Ovary (tissue), 9 donors: ENCODE results near the gene CCT7. TPM values are rescaled to one million over a fixed set of nuclear protein-coding genes. Genes with fewer than 3 reads are reported as not detected.

Experiments used
- DNase-seq, 5 donors: peaks; one replicate each; pipeline ENCODE4 v3.0.0-alpha.2; 2019 to 2020
- H3K27ac ChIP-seq, 2 donors: fragments of 200-600 bp; one replicate each; pipeline versions ENCODE4 v1.5.1 to v1.8.0; 2019 to 2022
- H3K27me3 ChIP-seq: fragments of 200-600 bp; one replicate; pipeline ENCODE4 v1.8.0; 2022
- H3K36me3 ChIP-seq: fragments of 200-600 bp; sonication (generic); one replicate; pipeline ENCODE4 v1.5.1; 2019
- H3K4me1 ChIP-seq: one replicate; pipeline ENCODE4 v1.8.1; 2013; ENCODE audit warnings: mild to moderate bottlenecking, moderate library complexity; ENCODE audit not compliant: insufficient read depth
- H3K4me3 ChIP-seq: fragments of 200-600 bp; sonication (generic); one replicate; pipeline ENCODE4 v1.5.1; 2017
- H3K9me3 ChIP-seq, 2 donors: fragments of 200-600 bp in 1 of 2; sonication (generic) in 1 of 2; one replicate each; pipeline versions ENCODE4 v1.5.1 to v1.8.1; 2013 to 2019; ENCODE audit warnings: mild to moderate bottlenecking in 1 of 2, moderate library complexity in 1 of 2
- EP300 ChIP-seq: sonication (generic); formaldehyde crosslinking; IDR thresholded peaks from one replicate; pipeline ENCODE4 v1.6.1; 2017; ENCODE audit warnings: antibody characterized with exemption
- POLR2A ChIP-seq: fragments of 450-650 bp; IDR thresholded peaks from one replicate; pipeline ENCODE4 v1.6.1; 2017; ENCODE audit warnings: antibody characterized with exemption, mild to moderate bottlenecking, moderate library complexity
- WGBS, 3 donors: extraction: QIAGEN DNeasy Blood & Tissue Kit in 1 of 3; methylation state at CpG; one replicate each; pipeline versions ENCODE4 v1.1.5 to v1.1.7; 2013 to 2017; 5-methylcytosine and 5-hydroxymethylcytosine counted together
- intact Hi-C, 4 donors: fragments of 100-400 bp; cut with DNase I; formaldehyde crosslinking; loops; one replicate each; pipeline versions ENCODE4 v1.11.0 to v1.15.1; 2022 to 2023
- polyA plus RNA-seq, 2 donors: library from polyadenylated mRNA; stranded (reverse); fragments of 200-250 nt in 1 of 2; fragments of 350-450 nt in 1 of 2; fragmentation: Illumina TruSeq in 1 of 2; extraction: RNeasy Lipid Tissue Mini Kit (QIAGEN cat#74804) in 1 of 2; gene quantifications; one replicate each; pipeline ENCODE4 v1.2.3, GENCODE V29; 2013 to 2014
- total RNA-seq, 7 donors: library from RNA; depleted of rRNA in 2 of 7; stranded (reverse); fragments of >200 nt in 2 of 7; fragmentation: NEBNext Ultra II Directional in 3 of 7; extraction: Animal tissue kit (Norgen Biotek cat#: 25700) in 3 of 7; gene quantifications; one replicate each; pipeline versions ENCODE4 v1.1.0 to v1.2.4, GENCODE V29; 2016 to 2023
- TF ChIP-seq, protein P1 (sequence below), 3 donors: fragments of 450-650 bp in 2 of 3; fragments of 200-600 bp in 1 of 3; IDR thresholded peaks; one replicate each; pipeline versions ENCODE4 v1.5.1 to v1.8.0; 2016 to 2022; ENCODE audit warnings: antibody characterized with exemption in 3 of 3, mild to moderate bottlenecking in 1 of 3
- donor health status: DM: no; HTN: no; CAD: no; lungs with moderate emphysema.
- donor health status: DM: no; HTN: no; CAD: no.
- donor health status: Bipolar disorder and iron deficiency.
- donor health status: DM: yes; HTN: yes; CAD: no.
- donor health status: DM: no; HTN: no; CAD: no.
- donor health status: DM: yes; HTN: yes; CAD: no.

CCT7 gene
- total and polyA plus RNA-seq, 9 donors: 143 to 289 (median 220) TPM

DNA sequence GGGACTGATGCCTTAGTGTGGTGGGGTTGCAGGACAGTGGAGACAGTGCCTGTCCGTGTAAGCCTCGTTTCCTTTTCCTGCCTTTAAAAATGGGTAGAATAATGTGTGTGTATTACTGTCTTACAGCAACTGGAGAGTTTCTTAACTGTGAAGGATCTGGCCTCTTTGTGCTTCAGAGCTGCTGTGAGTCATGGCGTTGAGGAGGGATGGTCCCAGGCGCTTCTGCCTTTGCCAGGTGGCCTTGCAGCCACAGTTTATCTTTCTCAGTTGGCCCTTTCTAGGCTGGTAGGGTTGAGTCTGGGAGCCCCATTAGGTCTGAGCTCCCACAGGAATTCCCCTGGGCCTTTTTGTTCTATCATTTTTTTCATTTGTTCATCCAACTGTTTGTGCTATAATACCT is 10.3 kb upstream of the CCT7 start:
- Histone ChIP-seq H3K36me3 (no peaks in the 10 kb centered on the region), H3K4me1 (no peaks in the 10 kb centered on the region), H3K27ac (no peak overlapping the region), H3K9me3 (no peaks in the 10 kb centered on the region), H3K27me3 (no peaks in the 10 kb centered on the region), H3K4me3 (no peak overlapping the region)
- intact Hi-C loops: no loop called here
- TF ChIP-seq EP300: no peak
- TF ChIP-seq POLR2A: no peak
- TF ChIP-seq, protein P1, sequence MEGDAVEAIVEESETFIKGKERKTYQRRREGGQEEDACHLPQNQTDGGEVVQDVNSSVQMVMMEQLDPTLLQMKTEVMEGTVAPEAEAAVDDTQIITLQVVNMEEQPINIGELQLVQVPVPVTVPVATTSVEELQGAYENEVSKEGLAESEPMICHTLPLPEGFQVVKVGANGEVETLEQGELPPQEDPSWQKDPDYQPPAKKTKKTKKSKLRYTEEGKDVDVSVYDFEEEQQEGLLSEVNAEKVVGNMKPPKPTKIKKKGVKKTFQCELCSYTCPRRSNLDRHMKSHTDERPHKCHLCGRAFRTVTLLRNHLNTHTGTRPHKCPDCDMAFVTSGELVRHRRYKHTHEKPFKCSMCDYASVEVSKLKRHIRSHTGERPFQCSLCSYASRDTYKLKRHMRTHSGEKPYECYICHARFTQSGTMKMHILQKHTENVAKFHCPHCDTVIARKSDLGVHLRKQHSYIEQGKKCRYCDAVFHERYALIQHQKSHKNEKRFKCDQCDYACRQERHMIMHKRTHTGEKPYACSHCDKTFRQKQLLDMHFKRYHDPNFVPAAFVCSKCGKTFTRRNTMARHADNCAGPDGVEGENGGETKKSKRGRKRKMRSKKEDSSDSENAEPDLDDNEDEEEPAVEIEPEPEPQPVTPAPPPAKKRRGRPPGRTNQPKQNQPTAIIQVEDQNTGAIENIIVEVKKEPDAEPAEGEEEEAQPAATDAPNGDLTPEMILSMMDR (IDR thresholded peaks at IDR 0.05): no peak
- WGBS, 3 donors: 84 to 91% (median 87%) methylated on average over 4 of the region's 4 CpGs
- no peak for DNase-seq

DNA sequence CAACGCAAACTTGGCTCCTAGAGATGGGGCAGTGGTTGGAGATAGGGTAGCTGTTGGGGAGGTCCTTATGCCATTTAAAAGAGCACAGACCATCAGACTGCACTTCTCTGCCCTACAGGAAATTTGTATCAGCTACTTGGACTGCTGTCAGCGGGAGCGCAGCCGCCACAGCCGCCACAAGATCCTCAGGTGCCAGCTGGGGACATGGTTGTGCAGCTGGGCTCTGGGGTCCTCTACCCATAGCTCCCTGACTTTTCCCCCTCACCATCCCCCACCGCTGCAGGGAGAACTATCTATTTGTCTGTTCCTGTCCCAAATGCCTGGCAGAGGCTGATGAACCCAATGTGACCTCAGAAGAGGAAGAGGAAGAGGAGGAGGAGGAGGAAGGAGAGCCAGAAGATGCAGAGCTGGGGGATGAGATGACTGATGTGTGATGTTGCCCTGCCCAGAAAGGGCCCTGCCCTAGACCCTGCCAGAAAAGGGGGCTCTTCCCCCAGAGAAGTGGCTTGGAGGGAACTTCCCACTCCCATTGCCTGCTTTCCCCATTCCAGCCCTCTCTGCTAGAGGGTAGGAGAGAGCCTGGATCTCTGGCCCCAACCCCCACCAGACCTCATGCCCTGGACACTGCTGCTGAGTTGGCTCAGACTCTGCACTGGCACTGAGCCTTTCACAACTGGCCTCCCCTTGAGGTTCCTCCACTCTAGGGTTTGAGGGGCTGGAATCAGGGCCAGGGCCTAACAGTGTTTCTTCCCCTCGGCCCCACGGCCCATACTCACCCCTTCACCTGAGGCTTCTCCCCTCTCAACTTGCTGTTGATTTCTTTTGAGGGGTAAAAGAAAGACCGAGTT is 8.4 kb upstream of the CCT7 start:
- DNase-seq: no peak
- no peak overlapping the region for H3K27ac ChIP-seq
- no peaks in the 10 kb centered on the region for H3K9me3 ChIP-seq
- H3K4me3 ChIP-seq: no peak overlapping the region
- H3K36me3 ChIP-seq: no peaks in the 10 kb centered on the region
- WGBS, 3 donors: 70 to 82% (median 75%) methylated on average over 9 of the region's 9 CpGs
- no peaks in the 10 kb centered on the region for H3K27me3 ChIP-seq
- intact Hi-C loops: no loop called here
- TF ChIP-seq EP300 (no peak), POLR2A (no peak)
- TF ChIP-seq, protein P1 (IDR thresholded peaks at IDR 0.05): no peak
- H3K4me1 ChIP-seq: no peaks in the 10 kb centered on the region

GRCh38 chr2:73227086-73227485 is 7.0 kb upstream of the CCT7 start:
- TF ChIP-seq EP300 (no peak), POLR2A (no peak)
- TF ChIP-seq, protein P1 (IDR thresholded peaks at IDR 0.05): no peak
- no peaks in the 10 kb centered on the region for H3K27me3 ChIP-seq
- intact Hi-C loops: no loop called here
- H3K9me3 ChIP-seq: no peaks in the 10 kb centered on the region
- 73 to 87% (median 79%) methylated on average over 3 of the region's 3 CpGs for WGBS, 3 donors
- H3K4me1 ChIP-seq: no peaks in the 10 kb centered on the region
- no peak for DNase-seq
- no peak overlapping the region for H3K4me3 ChIP-seq
- no peaks in the 10 kb centered on the region for H3K36me3 ChIP-seq
- no peak overlapping the region for H3K27ac ChIP-seq

- no peaks in the 10 kb centered on the region for H3K36me3 ChIP-seq
- 78 to 85% (median 79%) methylated on average over 14 of the region's 14 CpGs for WGBS, 3 donors
Observed at GRCh38 chr2:73228631-73229030, 5.5 kb upstream of the CCT7 start.

More at GRCh38 chr2:73228631-73229030, 5.5 kb upstream of the CCT7 start:
- Histone ChIP-seq H3K27ac (no peak overlapping the region), H3K4me3 (no peak overlapping the region), H3K4me1 (peaks cover 4% of the 10 kb centered on the region), H3K27me3 (no peaks in the 10 kb centered on the region), H3K9me3 (no peaks in the 10 kb centered on the region)
- TF ChIP-seq POLR2A: no peak
- TF ChIP-seq EP300: no peak
- TF ChIP-seq, protein P1 (IDR thresholded peaks at IDR 0.05): no peak
- intact Hi-C loops: no loop called here
- no peak for DNase-seq
